ENCODE measurements around the gene RAI14.

DNA sequence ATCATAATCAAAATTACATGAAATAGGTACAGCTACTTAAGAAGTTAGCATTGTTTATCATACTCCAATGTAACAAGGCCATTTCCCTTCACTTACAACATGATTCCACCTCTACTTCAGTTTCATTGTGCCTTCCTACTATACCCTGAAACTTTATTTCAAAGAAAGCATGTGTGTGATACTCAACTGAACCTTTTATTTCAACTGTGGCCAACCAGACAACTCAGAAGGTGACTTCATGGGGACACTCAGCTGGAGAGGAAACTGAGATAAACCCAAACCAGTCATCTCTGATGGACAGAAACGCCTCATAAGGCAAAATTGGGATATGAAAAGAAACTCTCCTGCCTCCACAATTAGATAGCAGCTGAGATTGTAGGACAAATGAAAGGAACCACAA, 177.0 kb downstream of the RAI14 start:
- TF ChIP-seq, protein P1, sequence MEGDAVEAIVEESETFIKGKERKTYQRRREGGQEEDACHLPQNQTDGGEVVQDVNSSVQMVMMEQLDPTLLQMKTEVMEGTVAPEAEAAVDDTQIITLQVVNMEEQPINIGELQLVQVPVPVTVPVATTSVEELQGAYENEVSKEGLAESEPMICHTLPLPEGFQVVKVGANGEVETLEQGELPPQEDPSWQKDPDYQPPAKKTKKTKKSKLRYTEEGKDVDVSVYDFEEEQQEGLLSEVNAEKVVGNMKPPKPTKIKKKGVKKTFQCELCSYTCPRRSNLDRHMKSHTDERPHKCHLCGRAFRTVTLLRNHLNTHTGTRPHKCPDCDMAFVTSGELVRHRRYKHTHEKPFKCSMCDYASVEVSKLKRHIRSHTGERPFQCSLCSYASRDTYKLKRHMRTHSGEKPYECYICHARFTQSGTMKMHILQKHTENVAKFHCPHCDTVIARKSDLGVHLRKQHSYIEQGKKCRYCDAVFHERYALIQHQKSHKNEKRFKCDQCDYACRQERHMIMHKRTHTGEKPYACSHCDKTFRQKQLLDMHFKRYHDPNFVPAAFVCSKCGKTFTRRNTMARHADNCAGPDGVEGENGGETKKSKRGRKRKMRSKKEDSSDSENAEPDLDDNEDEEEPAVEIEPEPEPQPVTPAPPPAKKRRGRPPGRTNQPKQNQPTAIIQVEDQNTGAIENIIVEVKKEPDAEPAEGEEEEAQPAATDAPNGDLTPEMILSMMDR (conservative IDR thresholded peaks at IDR 0.05): no peak
- TF ChIP-seq ZFX (IDR thresholded peaks at IDR 0.05): no peak

All from C4-2B (cell line).